OCI-LY3 (cell line): Measurements from ENCODE around the gene UST.

Experiments used
- H2AFZ ChIP-seq: fragments of 200-600, 300-600 bp; shearing (Covaris generic); 2 replicates; pipeline ENCODE4 v1.6.0; 2014; ENCODE audit warnings: antibody characterized with exemption, low read depth, low read length
- H3K27ac ChIP-seq: fragments of 200-600, 300-600 bp; sonication (generic); 2 replicates; pipeline ENCODE4 v1.5.1; 2014; ENCODE audit warnings: mild to moderate bottlenecking, low read length, moderate library complexity, mixed read lengths
- H3K27me3 ChIP-seq: fragments of 200-600, 300-600 bp; sonication (generic); 2 replicates; pipeline ENCODE4 v1.6.1; 2014; ENCODE audit warnings: low read depth, low read length, mixed read lengths
- H3K36me3 ChIP-seq: fragments of 200-600, 300-600 bp; sonication (generic); replicated peaks from 2 replicates; pipeline ENCODE3; 2014; ENCODE audit warnings: low read depth, low read length, mixed read lengths
- H3K4me1 ChIP-seq: fragments of 300-600, 200-600 bp; sonication (generic); 2 replicates; pipeline ENCODE4 v1.6.1; 2014; ENCODE audit warnings: low read length, mixed read lengths
- H3K4me2 ChIP-seq: fragments of 200-600, 300-600 bp; sonication (generic); 2 replicates; pipeline ENCODE4 v1.6.1; 2014; ENCODE audit warnings: low read length, mixed read lengths
- H3K4me3 ChIP-seq: fragments of 300-600, 200-600 bp; sonication (generic); 2 replicates; pipeline ENCODE4 v1.5.1; 2014; ENCODE audit warnings: antibody characterized with exemption, mild to moderate bottlenecking, low read length, moderate library complexity
- H3K79me2 ChIP-seq: fragments of 300-600, 200-600 bp; shearing (Covaris generic); 2 replicates; pipeline ENCODE4 v1.6.1; 2014; ENCODE audit warnings: mild to moderate bottlenecking, low read length, mixed read lengths
- H3K9ac ChIP-seq: fragments of 300-600, 200-600 bp; shearing (Covaris generic); 2 replicates; pipeline ENCODE4 v1.6.0; 2014; ENCODE audit warnings: mild to moderate bottlenecking, low read length, moderate library complexity
- H3K9me3 ChIP-seq: fragments of 200-600, 300-600 bp; shearing (Covaris generic); 2 replicates; pipeline ENCODE4 v1.6.1; 2014; ENCODE audit warnings: low read length, mixed read lengths; ENCODE audit not compliant: insufficient read depth
- H4K20me1 ChIP-seq: fragments of 200-600, 300-600 bp; sonication (generic); 2 replicates; pipeline ENCODE4 v1.6.1; 2016; ENCODE audit warnings: low read length, mixed read lengths; ENCODE audit not compliant: insufficient read depth
- EZH2phosphoT487 ChIP-seq: fragments of 200-600 bp; shearing (Covaris generic); IDR thresholded peaks from 2 replicates; pipeline ENCODE4 v1.6.1; 2018; ENCODE audit warnings: antibody characterized with exemption, mixed run types, low read depth
- TF ChIP-seq, protein P1 (sequence below): fragments of 200-600, 300-600 bp; sonication (generic); IDR thresholded peaks from 2 replicates; pipeline ENCODE4 v1.5.1; 2014; ENCODE audit warnings: antibody characterized with exemption, low read length, low read depth

The UST gene

GRCh38 chr6:148984531-148985056, 237.8 kb downstream of the UST start:
- no peak overlapping the region for H3K9ac ChIP-seq
- H3K79me2 ChIP-seq, result no peaks in the 10 kb centered on the region
- H3K4me3 ChIP-seq, result no peak overlapping the region
- no peak overlapping the region for H2AFZ ChIP-seq
- no peaks in the 10 kb centered on the region; the same call in 1 of the 2 replicates for H4K20me1 ChIP-seq
- no peak overlapping the region for H3K27ac ChIP-seq
- no peaks in the 10 kb centered on the region for H3K36me3 ChIP-seq
- no peaks in the 10 kb centered on the region for H3K9me3 ChIP-seq
- H3K4me2 ChIP-seq, result no peak overlapping the region
- no peaks in the 10 kb centered on the region for H3K27me3 ChIP-seq
- H3K4me1 ChIP-seq, result peaks cover 13% of the 10 kb centered on the region
- no peak for TF ChIP-seq EZH2phosphoT487
- TF ChIP-seq, protein P1, sequence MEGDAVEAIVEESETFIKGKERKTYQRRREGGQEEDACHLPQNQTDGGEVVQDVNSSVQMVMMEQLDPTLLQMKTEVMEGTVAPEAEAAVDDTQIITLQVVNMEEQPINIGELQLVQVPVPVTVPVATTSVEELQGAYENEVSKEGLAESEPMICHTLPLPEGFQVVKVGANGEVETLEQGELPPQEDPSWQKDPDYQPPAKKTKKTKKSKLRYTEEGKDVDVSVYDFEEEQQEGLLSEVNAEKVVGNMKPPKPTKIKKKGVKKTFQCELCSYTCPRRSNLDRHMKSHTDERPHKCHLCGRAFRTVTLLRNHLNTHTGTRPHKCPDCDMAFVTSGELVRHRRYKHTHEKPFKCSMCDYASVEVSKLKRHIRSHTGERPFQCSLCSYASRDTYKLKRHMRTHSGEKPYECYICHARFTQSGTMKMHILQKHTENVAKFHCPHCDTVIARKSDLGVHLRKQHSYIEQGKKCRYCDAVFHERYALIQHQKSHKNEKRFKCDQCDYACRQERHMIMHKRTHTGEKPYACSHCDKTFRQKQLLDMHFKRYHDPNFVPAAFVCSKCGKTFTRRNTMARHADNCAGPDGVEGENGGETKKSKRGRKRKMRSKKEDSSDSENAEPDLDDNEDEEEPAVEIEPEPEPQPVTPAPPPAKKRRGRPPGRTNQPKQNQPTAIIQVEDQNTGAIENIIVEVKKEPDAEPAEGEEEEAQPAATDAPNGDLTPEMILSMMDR, result no peak

GRCh38 chr6:148985499-148985898, 238.7 kb downstream of the UST start:
- no peaks in the 10 kb centered on the region; the same call in 1 of the 2 replicates for H4K20me1 ChIP-seq
- no peaks in the 10 kb centered on the region for H3K27me3 ChIP-seq
- H3K9me3 ChIP-seq, result no peaks in the 10 kb centered on the region
- H3K4me2 ChIP-seq, result no peak overlapping the region
- no peak for TF ChIP-seq EZH2phosphoT487
- TF ChIP-seq, protein P1, result no peak
- no peak overlapping the region for H3K27ac ChIP-seq
- H3K4me3 ChIP-seq, result no peak overlapping the region
- H3K9ac ChIP-seq, result no peak overlapping the region
- no peaks in the 10 kb centered on the region for H3K36me3 ChIP-seq
- no peaks in the 10 kb centered on the region for H3K79me2 ChIP-seq
- peaks cover 13% of the 10 kb centered on the region for H3K4me1 ChIP-seq
- H2AFZ ChIP-seq, result no peak overlapping the region

GRCh38 chr6:148986608-148987007, 239.8 kb downstream of the UST start:
- Histone ChIP-seq H2AFZ (no peak overlapping the region), H3K4me1 (peaks cover 13% of the 10 kb centered on the region), H3K9ac (no peak overlapping the region), H3K4me3 (no peak overlapping the region), H3K4me2 (no peak overlapping the region), H3K79me2 (no peaks in the 10 kb centered on the region), H3K9me3 (no peaks in the 10 kb centered on the region), H3K27me3 (no peaks in the 10 kb centered on the region), H3K36me3 (no peaks in the 10 kb centered on the region), H3K27ac (no peak overlapping the region), H4K20me1 (no peaks in the 10 kb centered on the region; the same call in 1 of the 2 replicates)
- TF ChIP-seq, protein P1, result no peak
- no peak for TF ChIP-seq EZH2phosphoT487

GRCh38 chr6:148987982-148988381, 241.2 kb downstream of the UST start:
- no peak overlapping the region for H2AFZ ChIP-seq
- no peaks in the 10 kb centered on the region for H3K9me3 ChIP-seq
- TF ChIP-seq EZH2phosphoT487, result no peak
- TF ChIP-seq, protein P1, result no peak
- peaks cover 13% of the 10 kb centered on the region for H3K4me1 ChIP-seq
- no peak overlapping the region for H3K27ac ChIP-seq
- H3K27me3 ChIP-seq, result no peaks in the 10 kb centered on the region
- no peaks in the 10 kb centered on the region; the same call in 1 of the 2 replicates for H4K20me1 ChIP-seq
- H3K4me3 ChIP-seq, result no peak overlapping the region
- no peaks in the 10 kb centered on the region for H3K36me3 ChIP-seq
- H3K4me2 ChIP-seq, result peak overlapping the region; percentile 41
- H3K9ac ChIP-seq, result no peak overlapping the region
- H3K79me2 ChIP-seq, result no peaks in the 10 kb centered on the region
